ENCODE data around the gene PTPRG.

DNA sequence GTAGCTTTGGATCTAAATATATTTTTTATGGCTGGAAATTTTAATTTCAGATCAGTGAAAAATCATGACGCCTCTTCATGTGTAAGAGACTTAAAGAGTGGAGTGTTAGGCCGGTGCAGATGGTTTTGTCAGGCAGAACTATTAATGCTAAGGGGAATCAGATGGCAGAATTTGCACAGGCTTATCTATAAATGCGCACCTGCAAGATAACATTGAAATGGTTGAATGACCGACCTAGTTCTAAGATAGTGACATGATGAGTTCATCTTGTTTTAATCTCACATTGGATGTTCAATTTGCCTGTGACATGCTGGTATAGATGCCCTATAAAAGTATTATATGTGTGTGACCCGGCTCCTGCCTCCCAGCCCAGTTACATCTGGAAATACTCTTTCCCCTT, 471.4 kb downstream of the PTPRG start:
- TF ChIP-seq, protein P1, sequence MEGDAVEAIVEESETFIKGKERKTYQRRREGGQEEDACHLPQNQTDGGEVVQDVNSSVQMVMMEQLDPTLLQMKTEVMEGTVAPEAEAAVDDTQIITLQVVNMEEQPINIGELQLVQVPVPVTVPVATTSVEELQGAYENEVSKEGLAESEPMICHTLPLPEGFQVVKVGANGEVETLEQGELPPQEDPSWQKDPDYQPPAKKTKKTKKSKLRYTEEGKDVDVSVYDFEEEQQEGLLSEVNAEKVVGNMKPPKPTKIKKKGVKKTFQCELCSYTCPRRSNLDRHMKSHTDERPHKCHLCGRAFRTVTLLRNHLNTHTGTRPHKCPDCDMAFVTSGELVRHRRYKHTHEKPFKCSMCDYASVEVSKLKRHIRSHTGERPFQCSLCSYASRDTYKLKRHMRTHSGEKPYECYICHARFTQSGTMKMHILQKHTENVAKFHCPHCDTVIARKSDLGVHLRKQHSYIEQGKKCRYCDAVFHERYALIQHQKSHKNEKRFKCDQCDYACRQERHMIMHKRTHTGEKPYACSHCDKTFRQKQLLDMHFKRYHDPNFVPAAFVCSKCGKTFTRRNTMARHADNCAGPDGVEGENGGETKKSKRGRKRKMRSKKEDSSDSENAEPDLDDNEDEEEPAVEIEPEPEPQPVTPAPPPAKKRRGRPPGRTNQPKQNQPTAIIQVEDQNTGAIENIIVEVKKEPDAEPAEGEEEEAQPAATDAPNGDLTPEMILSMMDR (IDR thresholded peaks at IDR 0.05) = no peak
- no peak for TF ChIP-seq POLR2A (IDR thresholded peaks at IDR 0.05)
